ENCODE results near the gene CRACR2B.

The CRACR2B gene

GRCh38 chr11:847876-848275, 20.2 kb downstream of the CRACR2B start:
- 89 to 92% methylated on average over 18 of the region's 18 CpGs for WGBS, 2 experiments
- Histone ChIP-seq H3K4me3 (ENCODE audit: insufficient read depth, low read depth, low read length) (no peak overlapping the region), H3K36me3 (ENCODE audit: control insufficient read depth, insufficient read depth, low read length) (no peaks in the 10 kb centered on the region), H3K27me3 (ENCODE audit: control insufficient read depth, insufficient read depth, low read length, poor library complexity, severe bottlenecking) (peaks cover 36% of the 10 kb centered on the region), H3K27ac (ENCODE audit: insufficient read depth, low read depth, low read length, poor library complexity, severe bottlenecking) (no peak overlapping the region), H3K4me1 (ENCODE audit: control insufficient read depth, insufficient read depth, low read length) (peaks cover 50% of the 10 kb centered on the region), H3K9me3 (ENCODE audit: control insufficient read depth, low read length) (no peaks in the 10 kb centered on the region)

- H3K4me1 ChIP-seq (ENCODE audit: control insufficient read depth, insufficient read depth, low read length), result peaks cover 53% of the 10 kb centered on the region
- no peak overlapping the region for H3K4me3 ChIP-seq (ENCODE audit: insufficient read depth, low read depth, low read length)
- H3K27ac ChIP-seq (ENCODE audit: insufficient read depth, low read depth, low read length, poor library complexity, severe bottlenecking), result no peak overlapping the region
- peaks cover 34% of the 10 kb centered on the region for H3K27me3 ChIP-seq (ENCODE audit: control insufficient read depth, insufficient read depth, low read length, poor library complexity, severe bottlenecking)
- no peaks in the 10 kb centered on the region for H3K36me3 ChIP-seq (ENCODE audit: control insufficient read depth, insufficient read depth, low read length)
- H3K9me3 ChIP-seq (ENCODE audit: control insufficient read depth, low read length), result no peaks in the 10 kb centered on the region
- WGBS, 2 experiments, result 24 to 27% methylated on average over 14 of the region's 14 CpGs
Measured at GRCh38 chr11:848380-848931, 20.7 kb downstream of the CRACR2B start.

- no peaks in the 10 kb centered on the region for H3K36me3 ChIP-seq (ENCODE audit: control insufficient read depth, insufficient read depth, low read length)
- H3K4me3 ChIP-seq (ENCODE audit: insufficient read depth, low read depth, low read length), result peak overlapping the region; percentile 53
- H3K27ac ChIP-seq (ENCODE audit: insufficient read depth, low read depth, low read length, poor library complexity, severe bottlenecking), result no peak overlapping the region
- H3K9me3 ChIP-seq (ENCODE audit: control insufficient read depth, low read length), result no peaks in the 10 kb centered on the region
- peaks cover 55% of the 10 kb centered on the region for H3K4me1 ChIP-seq (ENCODE audit: control insufficient read depth, insufficient read depth, low read length)
- WGBS, 2 experiments, result 1 to 2% methylated on average over 71 of the region's 71 CpGs
- H3K27me3 ChIP-seq (ENCODE audit: control insufficient read depth, insufficient read depth, low read length, poor library complexity, severe bottlenecking), result peaks cover 29% of the 10 kb centered on the region
Measured at GRCh38 chr11:849104-849824, 21.5 kb downstream of the CRACR2B start.

- peaks cover 57% of the 10 kb centered on the region for H3K4me1 ChIP-seq (ENCODE audit: control insufficient read depth, insufficient read depth, low read length)
Measured at GRCh38 chr11:849951-850774, 22.4 kb downstream of the CRACR2B start.

GRCh38 chr11:850775-851763, 23.4 kb downstream of the CRACR2B start:
- peak overlapping the region; percentile 53 for H3K4me3 ChIP-seq (ENCODE audit: insufficient read depth, low read depth, low read length)
- no peaks in the 10 kb centered on the region for H3K9me3 ChIP-seq (ENCODE audit: control insufficient read depth, low read length)
- H3K4me1 ChIP-seq (ENCODE audit: control insufficient read depth, insufficient read depth, low read length), result peaks cover 49% of the 10 kb centered on the region
- H3K27me3 ChIP-seq (ENCODE audit: control insufficient read depth, insufficient read depth, low read length, poor library complexity, severe bottlenecking), result peaks cover 29% of the 10 kb centered on the region
- H3K27ac ChIP-seq (ENCODE audit: insufficient read depth, low read depth, low read length, poor library complexity, severe bottlenecking), result no peak overlapping the region
- no peaks in the 10 kb centered on the region for H3K36me3 ChIP-seq (ENCODE audit: control insufficient read depth, insufficient read depth, low read length)
- WGBS, 2 experiments, result 17 to 18% methylated on average over 28 of the region's 28 CpGs

More at GRCh38 chr11:849951-850774, 22.4 kb downstream of the CRACR2B start:
- H3K4me3 ChIP-seq (ENCODE audit: insufficient read depth, low read depth, low read length), result peak overlapping the region; percentile 53
- H3K36me3 ChIP-seq (ENCODE audit: control insufficient read depth, insufficient read depth, low read length), result no peaks in the 10 kb centered on the region
- H3K27ac ChIP-seq (ENCODE audit: insufficient read depth, low read depth, low read length, poor library complexity, severe bottlenecking), result no peak overlapping the region
- peaks cover 29% of the 10 kb centered on the region for H3K27me3 ChIP-seq (ENCODE audit: control insufficient read depth, insufficient read depth, low read length, poor library complexity, severe bottlenecking)
- 1% methylated on average over 97 of the region's 97 CpGs for WGBS, 2 experiments
- no peaks in the 10 kb centered on the region for H3K9me3 ChIP-seq (ENCODE audit: control insufficient read depth, low read length)

- no peaks in the 10 kb centered on the region for H3K36me3 ChIP-seq (ENCODE audit: control insufficient read depth, insufficient read depth, low read length)
- WGBS, 2 experiments, result 82 to 86% methylated on average over 15 of the region's 15 CpGs
- peaks cover 29% of the 10 kb centered on the region for H3K27me3 ChIP-seq (ENCODE audit: control insufficient read depth, insufficient read depth, low read length, poor library complexity, severe bottlenecking)
- H3K4me3 ChIP-seq (ENCODE audit: insufficient read depth, low read depth, low read length), result no peak overlapping the region
- no peak overlapping the region for H3K27ac ChIP-seq (ENCODE audit: insufficient read depth, low read depth, low read length, poor library complexity, severe bottlenecking)
- H3K9me3 ChIP-seq (ENCODE audit: control insufficient read depth, low read length), result no peaks in the 10 kb centered on the region
- peaks cover 57% of the 10 kb centered on the region for H3K4me1 ChIP-seq (ENCODE audit: control insufficient read depth, insufficient read depth, low read length)
Measured at GRCh38 chr11:852762-853161, 25.0 kb downstream of the CRACR2B start.

GRCh38 chr11:853682-854448, 26.1 kb downstream of the CRACR2B start:
- Histone ChIP-seq H3K27ac (ENCODE audit: insufficient read depth, low read depth, low read length, poor library complexity, severe bottlenecking) (no peak overlapping the region), H3K27me3 (ENCODE audit: control insufficient read depth, insufficient read depth, low read length, poor library complexity, severe bottlenecking) (peaks cover 23% of the 10 kb centered on the region), H3K9me3 (ENCODE audit: control insufficient read depth, low read length) (no peaks in the 10 kb centered on the region), H3K4me1 (ENCODE audit: control insufficient read depth, insufficient read depth, low read length) (peaks cover 52% of the 10 kb centered on the region), H3K36me3 (ENCODE audit: control insufficient read depth, insufficient read depth, low read length) (no peaks in the 10 kb centered on the region), H3K4me3 (ENCODE audit: insufficient read depth, low read depth, low read length) (no peak overlapping the region)
- 92 to 93% methylated on average over 27 of the region's 27 CpGs for WGBS, 2 experiments

- no peaks in the 10 kb centered on the region for H3K36me3 ChIP-seq (ENCODE audit: control insufficient read depth, insufficient read depth, low read length)
- H3K27me3 ChIP-seq (ENCODE audit: control insufficient read depth, insufficient read depth, low read length, poor library complexity, severe bottlenecking), result peaks cover 16% of the 10 kb centered on the region
- H3K9me3 ChIP-seq (ENCODE audit: control insufficient read depth, low read length), result no peaks in the 10 kb centered on the region
- no peak overlapping the region for H3K4me3 ChIP-seq (ENCODE audit: insufficient read depth, low read depth, low read length)
- peaks cover 50% of the 10 kb centered on the region for H3K4me1 ChIP-seq (ENCODE audit: control insufficient read depth, insufficient read depth, low read length)
- 54 to 59% methylated on average over 20 of the region's 20 CpGs for WGBS, 2 experiments
- H3K27ac ChIP-seq (ENCODE audit: insufficient read depth, low read depth, low read length, poor library complexity, severe bottlenecking), result peak overlapping the region; percentile 50
Measured at GRCh38 chr11:854601-855329, 27.0 kb downstream of the CRACR2B start.

- Histone ChIP-seq H3K36me3 (ENCODE audit: control insufficient read depth, insufficient read depth, low read length) (no peaks in the 10 kb centered on the region), H3K4me1 (ENCODE audit: control insufficient read depth, insufficient read depth, low read length) (peaks cover 52% of the 10 kb centered on the region), H3K27ac (ENCODE audit: insufficient read depth, low read depth, low read length, poor library complexity, severe bottlenecking) (no peak overlapping the region)
Measured at GRCh38 chr11:855330-855674, 27.6 kb downstream of the CRACR2B start.

More at GRCh38 chr11:855330-855674, 27.6 kb downstream of the CRACR2B start:
- Histone ChIP-seq H3K4me3 (ENCODE audit: insufficient read depth, low read depth, low read length) (no peak overlapping the region), H3K9me3 (ENCODE audit: control insufficient read depth, low read length) (no peaks in the 10 kb centered on the region), H3K27me3 (ENCODE audit: control insufficient read depth, insufficient read depth, low read length, poor library complexity, severe bottlenecking) (peaks cover 11% of the 10 kb centered on the region)
- WGBS, 2 experiments, result 83 to 89% methylated on average over 7 of the region's 7 CpGs

Data from ectodermal cell (in vitro differentiated cells).